Fibroblast of the aortic adventitia (primary cell): ENCODE data around the gene CPVL. TPM values are rescaled to one million over a fixed set of nuclear protein-coding genes. Genes with fewer than 3 reads are reported as not detected.

ENCODE experiments used
- DNase-seq: peaks from one replicate; pipeline ENCODE4 v3.0.0-alpha.2; 2010; ENCODE audit warnings: low read depth
- H3K4me3 ChIP-seq: 2 replicates; pipeline ENCODE4 v1.5.1; 2011; ENCODE audit warnings: low read depth, mild to moderate bottlenecking, control low read depth, low read length, moderate library complexity
- total RNA-seq: library from RNA; depleted of rRNA; stranded (reverse); fragments of >200 nt; gene quantifications from 2 replicates; pipeline ENCODE4 v1.2.3, GENCODE V29; 2012; ENCODE audit warnings: low replicate concordance
- TF ChIP-seq, protein P1 (sequence below): IDR thresholded peaks from 2 replicates; pipeline ENCODE4 v1.5.1; 2011; ENCODE audit warnings: mild to moderate bottlenecking, low read length, control low read depth, inconsistent platforms; ENCODE audit not compliant: insufficient read depth

The CPVL gene
- total RNA-seq, 1 donor = 0.54 TPM

DNA sequence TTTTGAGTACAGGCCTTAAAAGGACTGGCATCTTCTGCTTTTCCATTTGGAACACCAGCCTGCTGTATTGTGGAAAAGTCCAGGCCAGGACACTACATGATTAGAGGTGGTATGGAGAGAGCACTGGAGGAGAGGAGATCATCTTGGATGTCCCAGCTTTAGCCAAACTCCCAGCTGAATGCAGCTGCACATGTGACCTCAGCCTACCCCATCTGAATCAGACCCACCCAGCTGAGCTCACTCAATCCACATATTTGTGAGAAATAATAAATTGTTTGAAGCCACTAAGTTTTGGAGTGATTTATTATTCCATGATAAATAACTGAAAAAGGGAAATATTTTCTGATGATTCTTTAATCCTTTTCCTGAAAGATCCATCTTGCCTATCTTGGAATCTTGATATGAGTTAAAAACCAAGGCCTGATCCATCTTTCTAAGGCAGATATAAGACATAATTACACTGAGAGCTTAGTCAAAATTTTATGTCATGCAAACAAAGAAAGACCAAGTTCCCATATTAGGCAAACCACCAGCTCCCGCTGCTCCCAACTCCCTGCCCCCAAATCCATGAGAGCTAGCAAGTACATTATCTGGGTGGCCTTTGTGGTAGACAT, 133.1 kb downstream of the CPVL start:
- H3K4me3 ChIP-seq = no peak overlapping the region
- DNase-seq = no peak
- TF ChIP-seq, protein P1, sequence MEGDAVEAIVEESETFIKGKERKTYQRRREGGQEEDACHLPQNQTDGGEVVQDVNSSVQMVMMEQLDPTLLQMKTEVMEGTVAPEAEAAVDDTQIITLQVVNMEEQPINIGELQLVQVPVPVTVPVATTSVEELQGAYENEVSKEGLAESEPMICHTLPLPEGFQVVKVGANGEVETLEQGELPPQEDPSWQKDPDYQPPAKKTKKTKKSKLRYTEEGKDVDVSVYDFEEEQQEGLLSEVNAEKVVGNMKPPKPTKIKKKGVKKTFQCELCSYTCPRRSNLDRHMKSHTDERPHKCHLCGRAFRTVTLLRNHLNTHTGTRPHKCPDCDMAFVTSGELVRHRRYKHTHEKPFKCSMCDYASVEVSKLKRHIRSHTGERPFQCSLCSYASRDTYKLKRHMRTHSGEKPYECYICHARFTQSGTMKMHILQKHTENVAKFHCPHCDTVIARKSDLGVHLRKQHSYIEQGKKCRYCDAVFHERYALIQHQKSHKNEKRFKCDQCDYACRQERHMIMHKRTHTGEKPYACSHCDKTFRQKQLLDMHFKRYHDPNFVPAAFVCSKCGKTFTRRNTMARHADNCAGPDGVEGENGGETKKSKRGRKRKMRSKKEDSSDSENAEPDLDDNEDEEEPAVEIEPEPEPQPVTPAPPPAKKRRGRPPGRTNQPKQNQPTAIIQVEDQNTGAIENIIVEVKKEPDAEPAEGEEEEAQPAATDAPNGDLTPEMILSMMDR = no peak

DNA sequence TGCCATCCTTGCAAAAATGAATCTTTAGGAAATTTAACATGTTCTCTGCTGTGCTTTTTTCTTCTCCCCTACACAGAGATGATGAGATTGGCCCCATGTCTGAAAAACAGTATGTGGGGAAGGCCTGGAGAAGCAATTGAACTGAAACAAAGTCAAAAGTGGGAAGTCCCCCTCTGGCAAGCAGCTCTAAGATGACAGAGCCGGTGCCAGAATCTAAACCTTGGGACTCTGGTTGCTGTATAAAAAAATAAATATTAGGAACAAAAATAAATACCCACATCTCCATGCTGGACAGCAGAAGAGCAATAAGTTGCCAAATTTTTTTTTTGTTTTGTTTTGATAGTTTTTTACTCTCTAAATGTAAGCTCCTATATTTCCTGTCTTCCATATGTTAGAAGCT, 136.4 kb downstream of the CPVL start:
- TF ChIP-seq, protein P1 = no peak
- DNase-seq = no peak
- no peak overlapping the region for H3K4me3 ChIP-seq

DNA sequence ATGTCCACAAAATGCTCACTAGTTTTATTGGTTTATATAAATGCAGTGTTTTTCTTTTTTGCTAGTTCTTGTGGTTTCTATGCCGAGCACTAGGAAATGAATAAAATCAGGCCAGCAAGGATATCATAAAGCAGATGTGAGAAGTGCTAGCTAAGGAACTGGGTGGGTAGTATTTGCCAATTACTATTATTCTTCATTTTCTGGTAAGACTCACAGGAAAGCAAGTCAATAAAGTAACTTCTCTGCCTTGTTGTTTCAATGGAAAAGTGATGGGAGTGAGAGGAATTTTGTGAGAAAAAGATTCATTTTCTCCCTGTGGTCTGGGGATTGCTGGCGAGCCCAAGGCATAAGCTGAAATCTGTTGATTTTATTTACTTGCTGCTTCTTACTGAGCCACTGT, 137.7 kb downstream of the CPVL start:
- H3K4me3 ChIP-seq = no peak overlapping the region
- TF ChIP-seq, protein P1 = no peak
- DNase-seq = no peak

DNA sequence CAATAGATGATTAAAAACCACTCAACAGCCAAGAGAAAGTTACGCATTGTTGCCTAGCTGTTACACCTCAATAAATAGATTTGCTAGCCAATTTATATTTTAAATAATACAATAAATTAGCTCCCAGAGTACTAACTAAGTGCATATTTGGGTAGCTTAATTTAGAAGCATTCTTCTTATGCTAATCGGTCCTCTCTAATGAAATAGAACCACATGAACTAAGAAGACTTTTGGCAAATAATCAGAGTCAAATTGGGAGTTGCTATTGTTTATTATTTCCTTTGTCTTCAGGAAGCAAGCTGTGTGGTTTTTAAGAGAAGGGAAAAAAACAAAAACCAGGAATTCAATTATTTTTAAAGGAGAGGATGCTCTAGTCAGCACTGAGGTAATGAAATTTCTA, 139.2 kb downstream of the CPVL start:
- no peak for DNase-seq
- H3K4me3 ChIP-seq = no peak overlapping the region
- TF ChIP-seq, protein P1 = no peak

- TF ChIP-seq, protein P1 = no peak
- peak; percentile 19 for DNase-seq
- H3K4me3 ChIP-seq = no peak overlapping the region
Measured at GRCh38 chr7:29005829-29006228, 140.5 kb downstream of the CPVL start.

DNA sequence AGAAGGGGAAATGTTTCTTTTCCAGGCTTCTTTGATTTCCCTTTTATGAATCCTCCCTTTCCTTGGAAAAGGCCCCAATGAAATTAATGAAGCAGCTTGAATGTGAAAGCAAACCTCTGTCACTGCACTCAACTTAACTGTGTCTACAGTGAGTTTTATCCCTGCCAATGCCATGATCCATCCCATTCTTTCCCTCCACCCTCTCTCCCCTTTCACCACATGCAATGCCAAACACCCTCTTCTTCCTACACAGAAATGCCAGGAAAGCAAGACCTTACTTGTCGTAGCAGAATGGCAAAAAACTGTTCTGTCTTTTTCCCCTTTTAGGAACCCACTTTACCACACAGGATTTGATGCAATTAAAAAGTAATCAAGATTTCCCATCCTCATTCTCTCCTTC, 140.9 kb downstream of the CPVL start:
- no peak overlapping the region for H3K4me3 ChIP-seq
- TF ChIP-seq, protein P1 = no peak
- DNase-seq = no peak

DNA sequence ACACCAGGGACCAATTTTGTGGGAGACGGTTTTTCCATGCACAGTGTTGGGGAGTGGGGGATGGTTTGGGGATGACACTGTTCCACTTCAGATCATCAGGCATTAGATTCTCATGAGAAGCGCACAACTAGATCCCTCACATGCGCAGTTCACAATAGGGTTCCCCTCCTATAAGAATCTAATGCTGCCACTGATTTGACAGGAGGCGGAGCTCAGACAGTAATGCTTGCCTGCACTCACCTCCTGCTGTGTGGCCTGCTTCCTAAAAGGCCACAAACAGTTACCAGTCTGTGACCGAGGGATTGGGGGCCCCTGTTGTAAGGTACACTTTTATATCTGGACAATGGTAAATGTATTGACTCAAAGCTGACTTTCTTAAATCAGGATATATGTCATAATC, 142.6 kb downstream of the CPVL start:
- no peak overlapping the region for H3K4me3 ChIP-seq
- TF ChIP-seq, protein P1 = no peak
- DNase-seq = no peak
